GM21390 (cell line): ENCODE measurements around the gene PADI2.

Source experiments
- ATAC-seq: cut with Tn5 transposase; IDR thresholded peaks from one replicate; pipeline ENCODE4 v1.9.1; 2021; ENCODE audit not compliant: unreplicated experiment

Gene PADI2

DNA sequence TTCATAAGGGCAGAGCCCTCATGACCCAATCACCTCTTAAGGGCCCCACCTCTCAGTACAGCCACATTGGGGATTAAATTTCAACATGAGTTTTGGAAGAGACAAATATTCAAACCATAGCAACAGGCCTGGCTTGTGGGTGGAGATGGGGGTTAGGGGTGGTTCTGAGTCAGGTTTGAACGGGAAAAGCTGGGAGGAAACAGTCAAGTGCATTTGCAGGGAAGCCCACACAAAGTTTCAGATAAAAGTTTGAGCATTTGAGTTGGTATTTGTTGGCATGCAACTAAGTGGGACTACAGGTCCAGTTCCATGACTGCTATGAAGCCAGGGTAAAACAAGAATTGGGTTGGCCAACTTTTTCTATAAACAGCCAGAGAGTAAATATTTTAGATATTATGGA lies 21.0 kb upstream of the PADI2 start:
- ATAC-seq: no peak

GRCh38 chr1:17139637-17140036 lies 20.4 kb upstream of the PADI2 start:
- no peak for ATAC-seq

- no peak for ATAC-seq
Observed at GRCh38 chr1:17137441-17137840, 18.2 kb upstream of the PADI2 start.

DNA sequence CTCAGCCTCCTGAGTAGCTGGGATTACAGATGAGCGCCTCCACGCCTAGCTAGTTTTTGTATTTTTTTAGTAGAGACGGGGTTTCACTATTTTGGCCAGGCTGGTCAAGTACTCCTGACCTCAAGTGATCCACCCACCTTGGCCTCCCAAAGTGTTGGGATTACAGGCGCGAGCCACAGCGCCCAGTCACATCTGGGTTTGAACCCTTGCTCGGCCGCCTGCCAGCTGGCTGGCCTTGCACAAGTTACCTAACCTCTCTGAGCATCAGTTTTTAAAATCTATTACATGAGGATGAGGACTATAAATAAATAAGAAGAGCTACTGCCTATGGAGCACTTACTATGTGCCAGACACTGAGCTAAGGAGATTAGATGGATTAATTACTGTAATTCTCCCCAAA lies 17.7 kb upstream of the PADI2 start:
- ATAC-seq: no peak

DNA sequence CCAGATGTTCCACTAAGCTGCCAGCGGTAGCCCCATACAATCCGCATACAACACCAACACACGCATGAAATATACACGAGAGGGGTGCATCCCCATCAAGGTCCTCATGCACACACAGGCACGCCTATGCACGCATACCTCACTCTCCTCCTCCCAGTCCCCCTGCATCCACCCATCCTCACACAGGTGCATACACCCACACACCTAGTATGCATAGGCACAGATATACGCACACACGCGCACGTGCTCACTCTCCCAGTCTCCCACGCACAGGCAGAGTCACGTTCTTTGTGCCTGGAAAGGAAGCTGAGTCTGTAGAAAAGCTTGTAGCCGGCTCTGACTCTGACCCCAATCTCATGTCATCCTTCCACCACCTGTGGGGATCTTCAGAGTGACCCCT lies 16.9 kb upstream of the PADI2 start:
- no peak for ATAC-seq

DNA sequence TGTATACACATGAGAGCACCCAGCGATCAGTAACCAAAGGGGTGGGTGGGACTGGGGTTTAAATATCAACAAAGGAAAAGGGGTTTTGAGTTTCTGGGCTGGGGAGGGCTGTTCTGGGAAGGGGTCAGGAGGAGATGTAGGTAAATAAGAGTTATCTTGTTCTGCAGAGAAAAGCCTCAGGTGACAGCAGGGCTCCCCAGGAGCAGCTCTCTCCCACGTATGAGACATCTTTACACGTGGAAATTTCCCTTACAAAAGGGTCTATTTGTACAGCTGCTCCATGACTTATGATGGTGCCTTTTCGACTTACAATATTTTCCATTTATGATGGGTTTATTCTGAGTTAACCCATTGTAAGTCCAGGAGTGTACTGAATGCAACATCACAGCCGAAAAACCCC lies 16.3 kb upstream of the PADI2 start:
- ATAC-seq: no peak

DNA sequence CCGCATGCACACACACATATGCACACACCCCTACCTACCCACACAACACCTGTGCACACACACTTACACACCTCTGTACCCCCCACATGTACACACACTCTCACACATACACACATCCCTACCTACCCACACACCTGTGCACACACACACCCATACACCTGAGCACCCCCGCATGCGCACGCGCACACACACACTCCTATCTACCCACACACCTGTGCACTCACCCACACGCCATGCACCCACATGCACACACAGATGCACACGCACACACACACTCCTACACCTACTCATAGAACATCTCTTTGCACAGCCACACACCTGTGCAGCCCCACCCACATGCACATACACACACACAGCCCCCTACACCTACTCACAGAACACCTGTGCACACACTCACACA lies 15.5 kb upstream of the PADI2 start:
- ATAC-seq: no peak

GRCh38 chr1:17134034-17134433 lies 14.8 kb upstream of the PADI2 start:
- ATAC-seq: no peak

DNA sequence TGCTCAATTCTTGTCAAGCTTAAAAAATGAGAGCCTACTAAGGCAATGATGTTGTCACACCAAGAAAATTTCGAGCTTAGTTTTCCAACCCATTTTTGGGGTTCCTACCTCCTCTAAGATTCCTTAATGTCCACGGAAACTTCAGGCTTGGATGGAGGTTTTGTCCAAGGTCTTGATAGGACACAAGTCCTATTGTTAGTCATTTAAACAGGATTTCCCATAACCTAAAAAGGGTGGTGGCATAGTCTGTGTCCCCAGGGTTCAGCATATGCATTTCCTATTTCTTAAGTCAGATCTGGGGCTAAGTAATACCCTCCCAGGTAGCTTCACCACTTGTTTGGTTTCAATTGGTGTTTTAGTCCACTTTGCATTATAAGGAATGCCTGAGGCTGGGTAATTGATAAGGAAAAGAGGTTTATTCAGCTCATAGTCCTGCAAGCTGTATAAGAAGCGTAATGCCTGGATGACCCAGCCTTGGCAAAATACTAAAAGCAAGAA lies 10.9 kb upstream of the PADI2 start:
- no peak for ATAC-seq

DNA sequence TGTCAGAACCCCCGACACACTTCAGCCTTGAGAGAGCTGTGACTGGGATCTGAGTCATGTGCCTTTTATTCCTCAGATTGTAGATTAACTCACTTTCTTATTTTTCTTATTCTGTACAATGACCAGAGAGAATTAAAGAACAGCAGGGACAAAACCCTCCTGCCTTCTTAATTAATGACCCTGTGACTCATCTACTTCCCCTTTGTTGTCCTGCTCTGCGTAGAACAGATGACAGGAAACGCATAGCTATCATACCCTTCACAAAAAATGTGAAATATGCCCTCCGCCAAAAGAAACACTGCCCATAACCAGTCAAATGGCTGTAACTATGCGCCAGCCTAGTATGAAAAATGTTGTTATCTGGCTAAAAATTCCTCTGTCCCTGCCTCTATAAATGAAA lies 9.1 kb upstream of the PADI2 start:
- no peak for ATAC-seq

DNA sequence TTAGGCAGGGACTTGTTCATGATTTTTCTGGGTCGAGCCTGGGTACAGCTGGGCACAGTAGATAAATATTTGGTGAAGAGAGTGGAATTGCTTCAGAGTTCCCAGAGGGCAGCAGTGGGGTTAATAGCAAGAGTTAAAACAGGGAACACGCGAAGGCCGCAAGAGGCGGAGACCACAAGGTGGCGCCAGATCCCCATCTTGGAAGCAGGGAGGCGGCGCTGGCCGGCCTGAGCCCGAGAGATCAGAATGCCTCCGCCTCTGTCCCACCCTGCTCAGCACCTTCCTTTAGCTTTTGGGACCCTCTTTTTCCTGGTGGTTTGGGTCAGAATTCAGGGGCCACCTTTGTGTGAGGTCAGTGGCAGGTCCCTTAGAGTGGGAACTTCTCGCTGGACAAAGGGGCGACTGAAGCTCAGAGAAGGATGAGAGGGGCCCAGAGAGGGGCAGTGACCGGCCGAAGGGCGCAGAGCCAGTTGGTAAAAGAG lies 6.5 kb upstream of the PADI2 start:
- no peak for ATAC-seq

- no peak for ATAC-seq
Observed at GRCh38 chr1:17123196-17124045, 4.2 kb upstream of the PADI2 start.

DNA sequence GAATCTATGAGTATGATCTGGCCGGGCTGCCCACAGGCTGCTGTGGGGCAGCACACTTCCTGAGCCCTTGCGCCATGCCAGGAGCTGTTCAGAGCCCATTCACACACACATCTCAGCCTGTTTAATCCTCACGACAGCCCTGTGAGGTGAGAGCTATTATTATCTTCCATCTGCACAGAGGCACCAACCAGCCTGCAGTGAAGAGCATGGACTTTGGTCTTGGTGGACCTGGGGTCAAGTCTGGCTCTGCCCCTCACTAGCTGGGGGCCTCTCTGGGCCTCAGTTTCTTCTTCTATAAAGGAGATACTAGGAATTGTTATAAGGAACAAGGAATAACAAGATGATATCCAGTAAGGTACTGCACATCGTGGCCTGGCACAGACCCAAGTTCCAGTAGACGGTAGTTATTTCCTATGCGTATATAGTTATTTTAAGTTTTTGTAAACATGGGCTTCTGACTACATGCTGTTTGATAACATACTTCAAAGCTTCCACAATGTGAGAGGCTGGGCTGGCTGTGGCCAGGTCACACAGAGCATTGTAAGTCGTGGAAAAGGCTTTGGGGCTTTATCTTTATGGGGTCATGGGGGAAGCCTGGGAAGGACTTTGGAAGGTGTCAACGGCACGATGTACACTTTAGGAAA lies 3.4 kb upstream of the PADI2 start:
- ATAC-seq: no peak

DNA sequence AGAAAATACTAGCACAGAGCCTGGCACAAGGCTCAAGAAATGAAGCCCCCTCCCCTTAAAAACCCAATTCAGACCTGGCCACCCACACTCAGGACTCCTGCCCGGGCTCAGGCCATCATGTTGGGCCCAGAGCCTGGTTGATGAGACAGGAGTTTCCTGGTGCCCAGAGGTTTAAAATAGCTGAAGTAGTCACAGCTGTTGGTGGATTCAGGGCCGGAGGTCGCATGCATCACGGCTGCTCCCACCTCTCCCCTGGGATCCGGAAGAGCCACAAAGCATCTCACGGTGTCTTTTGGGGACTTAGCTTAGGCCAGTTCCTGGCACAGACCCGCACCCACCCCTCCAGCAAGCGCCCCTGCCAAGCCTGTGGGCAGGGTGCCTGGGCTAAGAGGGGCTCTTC lies 2.6 kb upstream of the PADI2 start:
- no peak for ATAC-seq

DNA sequence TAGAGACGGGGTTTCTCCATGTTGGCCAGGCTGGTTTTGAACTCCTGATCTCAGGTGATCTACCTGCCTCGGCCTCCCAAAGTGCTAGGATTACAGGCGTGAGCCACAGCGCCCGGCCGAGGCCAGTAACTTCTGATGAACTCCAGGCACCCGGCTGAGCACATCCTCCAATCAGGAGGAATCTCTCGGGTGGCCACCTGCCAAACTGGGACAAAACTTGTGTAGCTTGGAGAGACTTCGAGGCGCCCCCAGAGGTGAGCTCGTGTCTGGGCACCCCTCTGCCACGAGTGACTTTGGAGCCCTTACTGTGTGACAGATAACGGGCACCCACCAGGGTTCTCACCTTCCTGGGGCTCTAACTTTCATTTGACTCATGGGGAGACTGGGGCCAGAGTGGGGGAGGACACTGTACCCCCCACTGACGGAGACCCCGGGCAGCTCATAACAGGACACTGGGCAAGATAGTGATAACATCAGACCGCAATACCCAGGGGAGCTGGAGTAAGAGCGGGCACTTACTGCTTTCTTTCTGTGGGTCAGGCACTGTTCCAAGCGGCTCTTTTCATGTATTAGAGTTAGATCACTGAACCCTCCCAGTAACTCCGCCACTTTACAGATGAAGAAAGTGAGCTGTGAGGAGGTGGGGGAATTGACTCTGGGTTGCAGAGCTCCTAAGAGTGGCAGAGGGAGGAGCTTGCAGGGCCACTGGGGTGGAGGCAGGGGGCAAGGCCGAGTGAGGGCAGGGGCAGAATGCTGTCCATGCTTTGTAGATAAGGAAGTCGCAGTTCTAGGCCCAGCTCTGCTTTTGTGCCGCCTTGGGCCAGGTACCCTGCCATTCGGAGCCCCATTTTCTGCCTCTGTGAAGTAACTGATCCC lies 1.9 kb upstream of the PADI2 start:
- ATAC-seq: no peak

GRCh38 chr1:17120481-17120877 lies 1.2 kb upstream of the PADI2 start:
- ATAC-seq: no peak

DNA sequence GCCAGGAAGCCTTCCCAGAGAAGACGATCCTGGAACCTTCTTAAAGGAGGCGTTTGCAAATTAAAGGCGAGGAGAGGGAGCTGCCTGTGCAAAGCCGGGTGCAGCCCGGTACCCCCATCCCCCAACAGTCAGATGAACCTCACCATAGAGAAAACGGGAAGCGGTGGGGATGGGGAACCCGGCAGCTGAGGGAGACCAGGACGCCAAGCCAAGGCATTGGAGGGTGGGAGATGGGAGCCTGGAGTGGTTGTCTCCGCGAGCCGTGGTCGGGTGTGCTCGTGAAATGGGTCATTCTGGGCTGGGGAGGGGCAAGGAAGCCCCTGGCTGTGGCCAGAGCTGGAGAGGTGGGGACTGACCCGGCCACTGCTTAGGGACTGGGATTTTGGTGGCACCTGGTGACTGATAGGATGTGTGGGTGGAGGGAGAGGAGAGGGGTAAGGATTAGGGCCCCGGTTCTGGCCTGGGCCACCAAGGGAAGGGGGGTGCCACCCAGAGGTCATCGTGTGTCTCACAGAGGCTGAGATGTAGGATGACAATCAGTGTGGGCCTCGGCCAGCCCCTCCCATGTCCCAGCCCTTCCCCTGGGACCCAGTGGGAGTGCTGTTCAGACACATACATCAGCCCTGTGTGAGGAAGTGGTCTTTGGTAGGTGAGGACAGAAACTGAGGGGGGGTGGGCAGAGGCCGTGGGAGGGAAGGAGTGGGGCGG lies 676 bp upstream of the PADI2 start:
- no peak for ATAC-seq

- ATAC-seq: no peak
Observed at GRCh38 chr1:17118706-17119075, 560 bp downstream of the PADI2 start.

DNA sequence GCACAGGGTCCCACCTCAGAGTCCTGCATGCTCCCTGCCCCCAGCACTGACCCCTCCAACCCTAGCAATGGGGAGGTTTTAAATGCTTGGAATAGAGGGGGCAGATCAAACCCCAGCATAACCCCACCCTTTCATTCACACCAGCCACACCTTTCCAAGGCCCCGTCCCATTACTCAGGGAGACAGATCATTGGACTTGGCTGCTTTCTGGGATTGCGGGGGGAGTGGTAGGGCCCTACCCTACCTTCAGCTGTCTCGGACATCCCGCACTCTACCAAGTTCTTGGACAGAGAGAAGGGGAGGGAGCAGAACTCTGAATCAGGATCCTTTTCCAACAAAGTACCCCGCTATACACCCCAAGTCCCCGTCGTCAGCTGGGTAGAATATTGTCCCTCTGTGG lies 983 bp downstream of the PADI2 start:
- no peak for ATAC-seq

DNA sequence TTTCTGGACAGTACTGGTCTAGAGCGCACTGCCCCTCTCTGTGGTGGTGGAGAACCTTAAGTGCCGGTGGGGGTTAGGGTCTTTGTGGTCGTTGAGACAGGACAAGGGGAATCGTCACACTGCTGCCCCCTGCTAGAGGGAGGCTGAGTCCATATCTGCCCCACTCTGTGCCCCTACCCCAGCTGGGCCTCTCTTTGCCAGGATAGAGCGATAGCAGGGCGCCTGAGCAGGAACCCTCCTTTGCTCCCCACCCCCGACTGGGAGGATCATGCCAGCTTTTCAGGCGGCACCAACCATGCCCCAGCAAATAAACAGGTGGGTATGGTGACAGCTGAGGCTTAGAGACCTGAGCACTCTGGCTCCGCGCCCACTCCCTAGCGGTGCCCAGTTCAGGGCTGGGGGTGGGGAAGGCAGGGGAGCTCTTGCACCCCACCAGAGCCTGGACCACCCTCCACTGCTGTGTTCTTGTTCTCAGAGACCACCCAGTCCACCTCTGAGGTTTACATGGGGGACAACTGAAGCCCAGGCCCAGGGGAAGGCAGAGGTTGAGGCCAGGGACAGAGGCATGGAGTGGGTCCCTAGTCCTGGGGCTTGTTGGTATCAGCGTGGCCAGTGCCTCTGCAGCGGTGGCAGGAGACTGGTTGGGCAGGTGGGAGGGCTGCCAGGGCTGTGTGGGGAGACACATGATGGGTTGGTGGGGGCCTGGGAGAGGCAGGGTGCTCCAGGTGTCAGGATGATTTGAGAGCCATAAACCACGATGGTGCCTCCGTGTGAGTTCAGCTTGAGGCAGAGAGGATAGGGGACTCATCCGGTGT lies 1.6 kb downstream of the PADI2 start:
- ATAC-seq: no peak
